ACHN (cell line): ENCODE results near the gene DRD1.
"Not testable (repeated sequence)": the region's sequence is repeated elsewhere in the genome, so short reads cannot be mapped to it uniquely, and the experiment has no call there.

Experiments
- DNase-seq: peaks from one replicate; pipeline ENCODE4 v3.0.0-alpha.2; 2015
- in situ Hi-C: cut with HindIII; loops from 2 replicates; pipeline ENCODE4 v1.10.0; 2017; ENCODE audit warnings: low sequenced_read_pairs, low pct_ligation_motif_present, low pct_unique_long_range_greater_than_20kb

Gene DRD1

GRCh38 chr5:175470781-175471180 is 26.8 kb upstream of the DRD1 start:
- in situ Hi-C loops: no loop called here
- no peak for DNase-seq

- DNase-seq: no peak
- in situ Hi-C loops: no loop called here
Observed at GRCh38 chr5:175469916-175470315, 25.9 kb upstream of the DRD1 start.

DNA sequence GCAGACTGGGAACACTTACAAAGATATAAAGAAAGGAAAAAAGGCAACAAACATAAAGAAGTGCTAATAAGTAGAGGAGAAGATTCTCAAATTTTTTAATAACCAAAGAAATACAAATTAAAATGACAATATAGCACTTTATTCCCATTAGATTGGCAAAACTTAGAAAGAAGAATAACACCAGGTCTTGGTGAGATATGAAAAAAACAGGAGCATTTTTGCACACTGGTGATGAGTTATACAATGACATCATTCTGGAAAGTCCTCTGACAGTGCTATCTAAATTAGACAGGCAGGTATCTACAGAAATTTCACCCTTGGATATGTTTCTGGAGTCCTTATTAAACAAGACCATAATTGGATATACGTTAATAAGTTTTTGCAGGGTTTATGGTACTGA is 24.9 kb upstream of the DRD1 start:
- in situ Hi-C loops: no loop called here
- DNase-seq: no peak

GRCh38 chr5:175467983-175468690 is 24.2 kb upstream of the DRD1 start:
- DNase-seq: no peak
- in situ Hi-C loops: no loop called here

- in situ Hi-C loops: no loop called here
- DNase-seq: no peak
Observed at GRCh38 chr5:175466700-175467318, 22.8 kb upstream of the DRD1 start.

- in situ Hi-C loops: no loop called here
- no peak for DNase-seq
Observed at GRCh38 chr5:175465282-175465681, 21.3 kb upstream of the DRD1 start.

DNA sequence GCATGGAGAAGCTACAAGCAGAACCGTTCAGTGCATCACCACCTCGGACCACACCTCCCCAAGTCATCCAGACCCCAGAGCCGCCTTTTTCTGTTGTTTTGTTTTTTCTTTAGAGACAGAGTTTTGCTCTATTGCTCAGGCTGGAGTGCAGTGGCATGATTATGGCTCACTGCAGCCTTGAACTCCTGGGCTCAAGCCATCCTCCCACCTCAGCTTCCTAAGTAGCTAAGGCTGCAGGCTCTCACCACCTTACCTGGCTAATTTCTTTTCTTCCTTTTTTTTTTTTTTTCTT is 20.9 kb upstream of the DRD1 start:
- in situ Hi-C loops: no loop called here
- DNase-seq: no peak

DNA sequence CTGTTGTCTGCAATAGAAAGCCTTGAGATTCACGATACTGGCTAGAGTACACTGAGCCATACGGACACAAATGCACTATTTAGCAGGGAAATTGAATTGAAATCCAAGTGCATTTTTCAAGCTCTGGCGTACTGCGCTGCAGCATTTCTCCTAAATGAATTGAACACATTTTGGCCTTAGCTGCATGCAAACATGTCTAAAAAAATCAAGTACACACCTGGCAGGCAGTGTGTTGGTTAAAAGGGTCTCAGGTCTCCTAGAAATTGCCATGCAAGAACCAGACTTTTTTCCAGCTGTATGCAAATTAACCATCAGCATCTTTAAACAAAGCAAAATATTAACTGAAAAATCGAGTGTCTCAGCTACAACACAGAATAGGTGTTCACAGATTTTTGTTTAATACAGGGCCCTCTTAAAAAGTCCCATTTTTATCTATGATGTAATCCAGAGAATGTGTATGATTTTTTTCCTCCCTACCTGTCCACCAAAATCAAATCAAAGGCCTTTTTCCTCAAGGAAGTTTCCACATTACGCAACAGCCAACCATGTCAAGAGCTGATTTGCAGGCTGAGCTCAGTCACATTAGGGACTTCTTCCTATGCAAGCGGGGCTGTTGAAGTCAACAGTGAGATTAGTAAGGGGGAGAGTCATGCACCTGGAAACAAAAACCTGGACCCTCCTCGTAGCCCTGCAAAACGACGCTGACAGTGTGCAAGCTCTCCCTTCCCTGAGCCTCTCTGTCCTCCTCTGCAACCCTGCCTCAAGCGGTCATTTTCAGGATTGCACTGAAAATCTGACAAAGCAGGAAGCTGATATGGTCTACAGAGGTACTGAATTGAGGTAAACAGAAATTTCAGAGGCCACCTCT is 20.3 kb upstream of the DRD1 start:
- in situ Hi-C loops: no loop called here
- peak; percentile 53 for DNase-seq

DNA sequence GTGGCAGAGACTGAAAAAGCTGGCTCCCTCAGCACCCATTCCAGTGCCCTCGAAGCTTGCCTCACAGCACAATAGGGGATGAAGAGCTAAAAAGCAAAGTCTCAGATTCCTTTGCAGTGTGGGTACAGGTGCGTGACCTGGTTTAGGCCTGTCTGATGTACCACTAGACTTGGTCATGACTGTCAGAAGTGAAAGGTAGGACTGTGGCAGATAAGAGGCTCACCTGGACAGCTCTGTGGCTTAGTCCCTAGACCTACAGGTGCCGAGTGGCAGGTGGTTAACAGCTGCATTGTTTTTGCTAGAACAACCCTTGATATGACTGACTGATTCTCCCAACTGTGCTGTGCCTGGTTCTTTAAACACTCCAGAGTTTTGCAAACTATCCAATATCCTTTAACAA is 19.7 kb upstream of the DRD1 start:
- in situ Hi-C loops: no loop called here
- DNase-seq: no peak

GRCh38 chr5:175461370-175461769 is 17.4 kb upstream of the DRD1 start:
- in situ Hi-C loops: no loop called here
- DNase-seq: no peak

DNA sequence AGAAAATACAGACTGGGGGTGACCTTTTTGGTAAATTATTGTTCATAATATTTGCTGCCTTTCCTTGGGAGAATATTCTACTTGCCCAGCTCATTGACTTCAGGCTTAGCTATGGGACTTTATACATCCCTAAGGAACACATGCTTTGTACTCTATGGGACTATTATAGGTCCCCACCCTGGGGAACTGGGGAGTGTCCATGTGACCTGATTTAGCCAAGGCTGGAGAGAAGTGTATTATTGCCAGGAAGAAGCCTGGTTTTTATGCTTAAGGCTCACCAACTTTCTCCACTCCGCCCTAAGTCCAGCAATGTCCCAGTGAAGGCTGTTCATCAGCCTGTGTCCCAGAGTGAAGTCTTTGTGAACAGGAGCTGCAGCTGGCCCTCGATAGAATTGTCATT is 16.6 kb upstream of the DRD1 start:
- in situ Hi-C loops: no loop called here

GRCh38 chr5:175460126-175460525 is 16.1 kb upstream of the DRD1 start:
- DNase-seq: peak; percentile 13
- in situ Hi-C loops: no loop called here

More for the DNA sequence above, 16.6 kb upstream of the DRD1 start:
- no peak for DNase-seq

GRCh38 chr5:175457466-175457865 is 13.5 kb upstream of the DRD1 start:
- in situ Hi-C loops: no loop called here
- DNase-seq: peak; percentile 33

GRCh38 chr5:175456105-175456742 is 12.2 kb upstream of the DRD1 start:
- in situ Hi-C loops: no loop called here

GRCh38 chr5:175454338-175454737 is 10.4 kb upstream of the DRD1 start:
- DNase-seq, in situ Hi-C loops: not testable (repeated sequence)

More at GRCh38 chr5:175456105-175456742, 12.2 kb upstream of the DRD1 start:
- DNase-seq: no peak

DNA sequence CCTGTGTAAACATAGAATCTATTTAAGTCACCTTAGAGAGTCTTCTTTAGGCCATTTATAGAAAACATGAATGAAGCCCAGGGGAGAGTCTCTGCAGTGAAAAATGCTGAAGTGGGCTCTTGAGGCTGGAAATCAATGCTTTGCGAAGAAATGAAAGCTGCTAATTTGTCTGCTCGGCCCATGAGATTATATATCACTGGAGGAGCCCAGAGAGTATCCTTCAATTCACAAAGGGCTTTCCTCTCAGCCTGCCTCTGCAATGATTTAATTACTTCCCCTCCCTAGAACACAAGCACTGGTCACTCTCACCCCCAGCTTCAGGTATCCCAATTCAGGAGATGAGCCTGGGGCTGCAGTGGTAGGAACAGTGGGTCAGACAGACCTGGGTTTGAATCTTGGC is 8.2 kb upstream of the DRD1 start:
- in situ Hi-C loops: no loop called here
- DNase-seq: no peak

DNA sequence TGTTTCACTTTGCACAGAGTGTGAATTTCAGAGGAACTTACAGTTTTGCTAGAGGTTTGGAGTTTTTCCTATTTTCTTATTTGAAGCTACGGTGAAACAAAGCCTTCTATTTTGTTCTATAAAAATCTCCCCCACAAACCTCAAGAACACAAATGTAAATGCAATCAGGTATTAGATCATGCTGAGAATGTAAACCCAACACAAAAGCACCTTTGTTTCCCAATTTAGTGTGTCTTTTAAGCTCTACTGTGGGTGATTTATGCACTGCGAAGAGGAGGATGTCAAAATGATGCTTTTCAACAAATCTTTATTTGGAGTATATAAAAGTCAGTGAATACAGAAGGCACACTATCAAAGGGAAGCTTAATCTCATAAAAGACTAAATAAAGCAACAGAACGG is 4.3 kb upstream of the DRD1 start:
- in situ Hi-C loops: no loop called here
- DNase-seq: no peak

DNA sequence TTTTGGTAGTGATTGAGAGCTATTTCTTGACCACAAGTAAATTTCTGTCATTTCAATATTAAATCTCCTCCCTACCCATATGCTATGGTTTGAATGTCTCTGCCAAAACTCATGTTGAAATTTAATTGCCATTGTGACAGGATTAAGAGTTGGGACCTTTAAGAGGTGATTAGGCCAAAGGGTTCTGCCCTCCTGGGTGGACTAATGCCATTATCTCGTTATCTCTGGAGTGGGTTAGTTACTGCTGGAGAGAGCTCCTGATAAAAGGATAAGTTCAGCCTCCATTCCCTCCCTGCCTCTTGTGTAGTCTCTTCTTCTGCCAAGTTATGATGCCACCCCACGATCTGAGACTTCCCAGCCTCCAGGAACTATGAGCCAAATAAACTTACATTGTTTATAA is 3.6 kb upstream of the DRD1 start:
- in situ Hi-C loops: no loop called here
- no peak for DNase-seq

DNA sequence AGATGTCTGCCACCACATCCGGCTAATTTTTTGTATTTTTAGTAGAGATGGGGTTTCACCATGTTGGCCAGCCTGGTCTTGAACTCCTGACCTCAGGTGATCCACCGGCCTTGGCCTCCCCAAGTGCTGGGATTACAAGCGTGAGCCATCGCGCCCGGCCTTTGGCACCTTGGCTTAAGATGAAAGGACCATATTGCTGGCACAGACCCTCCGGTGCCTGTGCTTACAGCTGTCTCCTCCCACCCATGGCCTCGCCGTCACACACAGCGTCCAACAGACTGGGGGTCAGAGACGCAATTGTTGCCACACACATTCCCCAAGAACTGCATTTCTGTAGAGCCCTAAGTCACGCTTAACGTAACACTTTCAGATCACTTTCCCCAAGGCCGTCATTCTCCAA is 2.4 kb upstream of the DRD1 start:
- in situ Hi-C loops, DNase-seq: not testable (repeated sequence)
